Breast epithelium (tissue), 4 donors: ENCODE results near the gene CMSS1. TPM values are rescaled to one million over a fixed set of nuclear protein-coding genes. Genes with fewer than 3 reads are reported as not detected.

ENCODE experiments used
- DNase-seq, 2 donors: peaks; one replicate each; pipeline ENCODE4 v3.0.0-alpha.2; 2019; ENCODE audit warnings: low spot score in 2 of 2
- H3K27ac ChIP-seq, 2 donors: fragments of 200-600 bp; sonication (generic) in 1 of 2; one replicate each; pipeline ENCODE4 v1.5.1; 2016 to 2019; ENCODE audit warnings: mild to moderate bottlenecking in 1 of 2
- H3K27me3 ChIP-seq, 2 donors: fragments of 200-600 bp; sonication (generic) in 1 of 2; one replicate each; pipeline versions ENCODE4 v1.5.1 to v1.6.0; 2017 to 2019; ENCODE audit warnings: control low read depth in 1 of 2, mild to moderate bottlenecking in 1 of 2
- H3K36me3 ChIP-seq: fragments of 200-600 bp; one replicate; pipeline ENCODE4 v1.5.1; 2019
- H3K4me1 ChIP-seq, 2 donors: fragments of 200-600 bp; sonication (generic); one replicate each; pipeline ENCODE4 v1.5.1; 2016 to 2019; ENCODE audit warnings: control low read depth in 1 of 2
- H3K4me3 ChIP-seq, 3 donors: fragments of 200-600 bp; sonication (generic); 1 replicate in 2 of 3; 2 replicates in 1 of 3; pipeline ENCODE4 v1.5.1; 2016 to 2019; ENCODE audit warnings: mild to moderate bottlenecking in 3 of 3, moderate library complexity in 2 of 3
- H3K9me3 ChIP-seq, 2 donors: fragments of 200-600 bp; sonication (generic) in 1 of 2; one replicate each; pipeline ENCODE4 v1.5.1; 2016 to 2019; ENCODE audit warnings: control low read depth in 1 of 2
- POLR2A ChIP-seq: fragments of 450-650 bp; IDR thresholded peaks from one replicate; pipeline ENCODE4 v1.6.1; 2016; ENCODE audit warnings: antibody characterized with exemption, mild to moderate bottlenecking, moderate library complexity
- POLR2AphosphoS5 ChIP-seq, 3 donors: sonication (generic); formaldehyde crosslinking; IDR thresholded peaks; one replicate each; pipeline ENCODE4 v1.6.1; 2017; ENCODE audit warnings: antibody characterized with exemption in 3 of 3
- intact Hi-C: fragments of 100-400 bp; cut with DNase I; formaldehyde crosslinking; loops from one replicate; pipeline ENCODE4 v1.15.1; 2023; ENCODE audit warnings: low total_unique reads
- total RNA-seq, 3 donors: library from RNA; depleted of rRNA; stranded (reverse); fragments of >200 nt; gene quantifications; one replicate each; pipeline ENCODE4 v1.1.0, GENCODE V29; 2016
- TF ChIP-seq, protein P1 (sequence below), 3 donors: fragments of 450-650 bp; IDR thresholded peaks; one replicate each; pipeline ENCODE4 v1.5.1; 2016 to 2017; ENCODE audit warnings: antibody characterized with exemption in 3 of 3, mild to moderate bottlenecking in 3 of 3, moderate library complexity in 3 of 3

Gene CMSS1
- total RNA-seq, 3 donors from 2014 or later = 15.5 to 35.4 (median 16.1) TPM

DNA sequence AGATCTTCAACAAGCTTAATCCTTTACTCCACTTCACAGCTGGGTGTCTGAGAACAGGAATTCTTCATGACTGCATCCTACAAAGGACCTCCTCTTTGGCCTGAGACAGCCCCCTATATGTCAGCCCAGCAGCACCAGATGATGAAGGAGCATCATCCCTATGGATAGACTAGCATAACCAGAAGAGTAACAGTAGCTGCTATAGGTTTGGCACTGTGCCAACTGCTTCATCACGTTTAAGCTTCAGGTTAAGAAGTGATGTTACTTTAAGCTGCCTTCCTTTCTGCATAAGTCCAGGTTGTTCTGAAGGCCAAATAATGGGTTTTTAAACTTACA is 50.6 kb downstream of the CMSS1 start:
- intact Hi-C loops = no loop called here
- no peaks in the 10 kb centered on the region for H3K9me3 ChIP-seq
- H3K4me3 ChIP-seq = no peak overlapping the region
- peak overlapping the region; percentile 48 to 59 for H3K27ac ChIP-seq
- TF ChIP-seq, protein P1, sequence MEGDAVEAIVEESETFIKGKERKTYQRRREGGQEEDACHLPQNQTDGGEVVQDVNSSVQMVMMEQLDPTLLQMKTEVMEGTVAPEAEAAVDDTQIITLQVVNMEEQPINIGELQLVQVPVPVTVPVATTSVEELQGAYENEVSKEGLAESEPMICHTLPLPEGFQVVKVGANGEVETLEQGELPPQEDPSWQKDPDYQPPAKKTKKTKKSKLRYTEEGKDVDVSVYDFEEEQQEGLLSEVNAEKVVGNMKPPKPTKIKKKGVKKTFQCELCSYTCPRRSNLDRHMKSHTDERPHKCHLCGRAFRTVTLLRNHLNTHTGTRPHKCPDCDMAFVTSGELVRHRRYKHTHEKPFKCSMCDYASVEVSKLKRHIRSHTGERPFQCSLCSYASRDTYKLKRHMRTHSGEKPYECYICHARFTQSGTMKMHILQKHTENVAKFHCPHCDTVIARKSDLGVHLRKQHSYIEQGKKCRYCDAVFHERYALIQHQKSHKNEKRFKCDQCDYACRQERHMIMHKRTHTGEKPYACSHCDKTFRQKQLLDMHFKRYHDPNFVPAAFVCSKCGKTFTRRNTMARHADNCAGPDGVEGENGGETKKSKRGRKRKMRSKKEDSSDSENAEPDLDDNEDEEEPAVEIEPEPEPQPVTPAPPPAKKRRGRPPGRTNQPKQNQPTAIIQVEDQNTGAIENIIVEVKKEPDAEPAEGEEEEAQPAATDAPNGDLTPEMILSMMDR (IDR thresholded peaks at IDR 0.05) = no peak
- TF ChIP-seq POLR2A (no peak), POLR2AphosphoS5 (IDR thresholded peaks at IDR 0.05) (no peak)
- peaks cover 0 to 3% of the 10 kb centered on the region in 2 donors for H3K4me1 ChIP-seq
- H3K27me3 ChIP-seq = no peaks in the 10 kb centered on the region
- H3K36me3 ChIP-seq = no peaks in the 10 kb centered on the region
- DNase-seq = no peak

DNA sequence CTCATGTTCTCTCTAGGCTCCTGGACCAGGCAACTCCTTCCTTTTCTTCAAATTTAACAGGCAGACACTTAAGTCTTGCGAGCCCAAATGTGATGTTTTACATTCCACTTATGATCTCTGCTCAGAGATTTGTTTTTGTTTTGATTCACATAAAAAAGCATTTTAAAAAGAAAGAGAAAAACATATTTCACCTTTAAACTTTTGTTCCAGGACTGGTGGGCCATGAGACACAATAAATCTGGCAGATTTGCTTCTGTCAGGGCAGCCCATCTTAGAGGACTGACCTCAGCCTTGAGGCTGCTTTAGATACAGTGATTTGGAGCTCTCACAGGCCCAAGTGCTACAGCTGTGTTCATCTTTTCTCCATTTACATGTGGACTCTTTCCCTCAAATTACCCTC is 52.0 kb downstream of the CMSS1 start:
- TF ChIP-seq POLR2AphosphoS5 (IDR thresholded peaks at IDR 0.05) (peak in 1 of 3 donors; percentile 80), POLR2A (no peak)
- Histone ChIP-seq H3K27ac (peak overlapping the region; percentile 56 to 59), H3K27me3 (no peaks in the 10 kb centered on the region), H3K9me3 (no peaks in the 10 kb centered on the region), H3K36me3 (no peaks in the 10 kb centered on the region), H3K4me3 (no peak overlapping the region), H3K4me1 (peaks cover 0 to 3% of the 10 kb centered on the region in 2 donors)
- intact Hi-C loops = no loop called here
- DNase-seq = no peak

DNA sequence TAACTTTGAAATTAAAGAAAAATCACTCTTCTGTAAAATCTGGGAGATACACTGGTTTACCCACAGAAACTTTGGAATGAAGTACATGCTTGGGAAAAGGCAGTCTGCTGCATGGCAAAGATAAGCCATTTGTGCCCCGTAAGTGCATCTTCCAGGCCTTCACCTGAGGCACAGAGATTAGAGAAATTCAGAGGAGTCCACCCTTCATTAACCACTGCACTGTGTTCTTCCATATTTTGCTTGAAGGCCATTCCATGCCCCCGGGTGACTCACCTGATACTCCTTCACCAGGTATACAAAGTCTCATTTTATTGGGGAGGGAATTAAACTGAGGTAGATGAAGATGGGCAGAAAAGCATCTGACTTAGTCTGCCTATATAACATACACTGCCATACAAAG is 53.0 kb downstream of the CMSS1 start:
- Histone ChIP-seq H3K27me3 (no peaks in the 10 kb centered on the region), H3K4me3 (no peak overlapping the region), H3K27ac (peak overlapping the region; percentile 56 to 59), H3K36me3 (no peaks in the 10 kb centered on the region), H3K9me3 (no peaks in the 10 kb centered on the region), H3K4me1 (peaks cover 0 to 3% of the 10 kb centered on the region in 2 donors)
- intact Hi-C loops = no loop called here
- DNase-seq = no peak
- TF ChIP-seq POLR2A (no peak), POLR2AphosphoS5 (IDR thresholded peaks at IDR 0.05) (no peak)
- TF ChIP-seq, protein P1 (IDR thresholded peaks at IDR 0.05) = no peak

DNA sequence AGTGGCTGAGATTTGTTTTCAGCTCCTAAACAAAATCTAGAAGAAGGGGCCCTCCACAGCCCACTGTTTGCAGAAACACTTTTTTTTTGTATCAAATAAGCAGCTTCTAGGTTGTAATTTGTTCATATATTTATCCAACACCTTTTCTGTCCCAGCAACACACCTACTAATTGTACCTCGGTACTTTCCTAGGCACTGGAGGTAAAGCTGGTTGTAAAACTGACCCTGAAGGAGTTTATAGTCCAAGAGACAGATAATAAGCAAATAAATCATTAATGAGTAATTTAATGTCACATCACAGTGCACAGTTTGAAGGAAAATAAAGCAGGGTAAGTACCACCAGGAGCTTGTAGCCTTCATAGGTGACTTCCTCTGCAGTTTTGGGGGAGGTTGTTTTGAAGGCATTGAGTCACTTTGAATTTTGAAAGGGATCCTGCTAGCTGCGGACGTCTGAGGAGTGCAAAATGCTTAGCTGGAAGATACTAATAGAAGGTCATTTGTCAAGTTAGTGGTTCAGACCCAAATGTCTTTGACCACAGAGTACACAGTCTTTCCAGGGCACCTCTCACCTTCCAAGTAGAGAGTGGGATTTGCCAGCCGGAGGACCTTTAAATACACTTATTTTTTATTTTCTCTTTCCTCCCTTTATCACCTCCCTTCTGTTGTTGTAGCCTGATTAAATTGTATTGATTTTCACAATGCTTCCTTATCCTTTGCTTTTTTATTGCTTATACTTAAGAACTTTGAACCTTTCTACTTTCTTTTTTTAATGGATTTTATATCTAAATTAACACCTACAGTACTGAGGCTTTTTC is 53.8 kb downstream of the CMSS1 start:
- intact Hi-C loops = no loop called here
- Histone ChIP-seq H3K4me3 (peak overlapping the region in 2 of 3 donors; percentile 73 to 81), H3K27me3 (no peaks in the 10 kb centered on the region), H3K27ac (peak overlapping the region; percentile 56 to 59), H3K9me3 (no peaks in the 10 kb centered on the region), H3K36me3 (no peaks in the 10 kb centered on the region), H3K4me1 (peaks cover 0 to 3% of the 10 kb centered on the region in 2 donors)
- TF ChIP-seq, protein P1 (IDR thresholded peaks at IDR 0.05) = no peak
- TF ChIP-seq POLR2A (no peak), POLR2AphosphoS5 (IDR thresholded peaks at IDR 0.05) (no peak)
- no peak for DNase-seq

DNA sequence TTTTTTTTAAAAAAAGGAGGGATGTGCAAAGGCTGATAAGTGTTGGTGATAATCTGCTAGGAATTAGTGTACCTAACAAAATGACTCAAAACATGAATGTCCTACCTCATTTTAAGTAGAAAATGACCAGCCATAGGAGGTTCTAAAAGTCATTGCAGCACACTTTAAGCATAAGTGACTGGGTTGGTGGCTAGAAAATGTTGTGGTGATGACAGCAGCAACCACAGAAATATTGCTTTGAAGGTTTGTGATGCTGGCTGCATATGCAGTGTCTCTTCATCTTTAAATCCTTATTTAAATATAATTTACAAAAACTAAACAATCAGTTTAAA is 55.2 kb downstream of the CMSS1 start:
- H3K9me3 ChIP-seq = no peaks in the 10 kb centered on the region
- no peaks in the 10 kb centered on the region for H3K4me1 ChIP-seq
- no peak for DNase-seq
- H3K27ac ChIP-seq = peak overlapping the region; percentile 30 to 57
- TF ChIP-seq, protein P1 (IDR thresholded peaks at IDR 0.05) = no peak
- TF ChIP-seq POLR2AphosphoS5 (IDR thresholded peaks at IDR 0.05) (no peak), POLR2A (no peak)
- H3K4me3 ChIP-seq = peak overlapping the region; percentile 14 to 81 (median 73)
- no peaks in the 10 kb centered on the region for H3K36me3 ChIP-seq
- no peaks in the 10 kb centered on the region for H3K27me3 ChIP-seq
- intact Hi-C loops = no loop called here
